Measurements from ENCODE around the gene ASB15. TPM values are rescaled to one million over a fixed set of nuclear protein-coding genes. Genes with fewer than 3 reads are reported as not detected.

The ASB15 gene
- total RNA-seq, 5 donors from 2014 or later (not counting 1 experiment from before 2014, with no cell fraction given): not detected

DNA sequence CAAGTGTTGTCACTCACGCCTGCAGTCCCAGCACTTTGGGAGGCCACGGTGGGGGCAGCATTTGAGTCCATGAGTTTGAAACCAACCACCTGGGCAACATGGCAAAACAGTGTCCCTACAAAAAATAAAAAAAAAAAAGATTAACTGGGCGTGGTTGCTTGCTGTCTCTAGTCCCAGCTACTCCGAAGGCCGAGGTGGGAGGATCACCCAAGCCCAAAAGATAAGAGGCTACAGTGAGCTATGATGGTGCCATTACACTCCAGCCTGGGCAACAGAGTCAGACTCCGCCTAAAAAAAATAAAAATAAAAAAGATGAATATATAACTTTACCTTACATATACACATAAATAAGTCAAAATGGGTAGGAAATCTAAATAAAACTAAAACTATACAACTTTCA is 51.5 kb downstream of the ASB15 start:
- no peak overlapping the region for H3K4me3 Mint-ChIP-seq
- ATAC-seq (replicated peaks in 1 of 4) (no peak), DNase-seq (no peak)
- H3K9me3 Mint-ChIP-seq: no peaks in the 10 kb centered on the region
- Histone ChIP-seq H3K4me3 (ENCODE audit: control insufficient read depth in 1 of 2, extremely low read depth in 1 of 2, low read length in 1 of 2) (no peak overlapping the region), H3K27me3 (replicated peaks in 1 of 2; ENCODE audit: control insufficient read depth in 2 of 2, extremely low read depth in 1 of 2, insufficient read depth in 2 of 2, low read length in 1 of 2) (peaks cover 0 to 3% of the 10 kb centered on the region in 2 experiments), H3K9me3 (no peaks in the 10 kb centered on the region), H3K4me1 (ENCODE audit: control insufficient read depth in 1 of 2, extremely low read depth in 1 of 2, insufficient read depth in 2 of 2, low read length in 2 of 2) (no peaks in the 10 kb centered on the region), H3K36me3 (ENCODE audit: control insufficient read depth in 2 of 2, extremely low read depth in 1 of 2, insufficient read depth in 1 of 2, low read length in 1 of 2) (no peaks in the 10 kb centered on the region), H3K27ac (ENCODE audit: low read length) (no peak overlapping the region)
- H3K27me3 Mint-ChIP-seq: peaks cover 4 to 5% of the 10 kb centered on the region in 2 donors
- no peaks in the 10 kb centered on the region for H3K4me1 Mint-ChIP-seq
- ChIA-PET CTCF (interaction anchor here in 1 of 2 donors (0.7 kb wide), 1 partner anchor 19 kb away, joined by 4 read pairs; no protein-coding TSS in a partner anchor), POLR2A (no interaction called here)
- no peaks in the 10 kb centered on the region for H3K36me3 Mint-ChIP-seq
- no peak overlapping the region for H3K27ac Mint-ChIP-seq
- 88% methylated on average over 2 of the region's 6 CpGs for WGBS (ENCODE audit: insufficient coverage)

DNA sequence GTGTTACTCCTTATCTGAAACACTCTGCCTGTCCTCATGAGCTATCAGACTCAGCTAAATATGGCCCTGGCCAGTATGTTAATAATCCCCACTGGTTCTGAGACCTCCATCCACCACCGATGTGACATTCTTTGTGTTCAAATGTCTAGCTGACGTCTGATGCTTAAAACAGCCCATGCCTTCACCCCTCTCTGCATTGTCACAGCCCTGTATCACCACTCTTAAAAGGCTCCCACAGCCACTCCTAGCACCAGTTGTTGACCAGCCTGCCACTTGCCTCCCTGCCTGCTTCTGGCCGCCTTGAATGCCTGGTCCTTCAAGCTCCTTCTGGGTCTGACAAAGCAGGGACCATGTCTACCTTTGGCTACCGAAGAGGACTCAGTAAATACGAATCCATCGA is 54.0 kb downstream of the ASB15 start, which contains the start of gene LMOD2:
Gene LMOD2 (plus strand): TSS at position 253 of the 400 bp plus-strand sequence. CDS start 98 bp downstream, at position 351.
- ChIA-PET POLR2A (interaction anchor here in 1 of 2 donors (0.6 kb wide), 1 partner anchor 15 kb away, joined by 3 read pairs; no protein-coding TSS in a partner anchor), CTCF (interaction anchor here in 1 of 2 donors (0.6 kb wide), 1 partner anchor 72 kb away, joined by 5 read pairs; no protein-coding TSS in a partner anchor)
- Mint-ChIP-seq H3K9me3 (no peaks in the 10 kb centered on the region), H3K27me3 (peaks cover 5 to 11% of the 10 kb centered on the region in 2 donors), H3K27ac (no peak within 1 kb of the TSS), H3K4me3 (no peak within 1 kb of the TSS), H3K4me1 (no peaks in the 10 kb centered on the region), H3K36me3 (no peaks in the 10 kb centered on the region)
- Histone ChIP-seq H3K27ac (ENCODE audit: low read length) (no peak within 1 kb of the TSS), H3K4me3 (ENCODE audit: control insufficient read depth in 1 of 2, extremely low read depth in 1 of 2, low read length in 1 of 2) (no peak within 1 kb of the TSS), H3K27me3 (replicated peaks in 1 of 2; ENCODE audit: control insufficient read depth in 2 of 2, extremely low read depth in 1 of 2, insufficient read depth in 2 of 2, low read length in 1 of 2) (peaks cover 0 to 5% of the 10 kb centered on the region in 2 experiments), H3K4me1 (ENCODE audit: control insufficient read depth in 1 of 2, extremely low read depth in 1 of 2, insufficient read depth in 2 of 2, low read length in 2 of 2) (no peaks in the 10 kb centered on the region), H3K9me3 (no peaks in the 10 kb centered on the region), H3K36me3 (ENCODE audit: control insufficient read depth in 2 of 2, extremely low read depth in 1 of 2, insufficient read depth in 1 of 2, low read length in 1 of 2) (no peaks in the 10 kb centered on the region)
- DNase-seq (no peak), ATAC-seq (replicated peaks in 1 of 4) (no peak)
- WGBS (ENCODE audit: insufficient coverage): 70% methylated on average over 5 of the region's 6 CpGs

DNA sequence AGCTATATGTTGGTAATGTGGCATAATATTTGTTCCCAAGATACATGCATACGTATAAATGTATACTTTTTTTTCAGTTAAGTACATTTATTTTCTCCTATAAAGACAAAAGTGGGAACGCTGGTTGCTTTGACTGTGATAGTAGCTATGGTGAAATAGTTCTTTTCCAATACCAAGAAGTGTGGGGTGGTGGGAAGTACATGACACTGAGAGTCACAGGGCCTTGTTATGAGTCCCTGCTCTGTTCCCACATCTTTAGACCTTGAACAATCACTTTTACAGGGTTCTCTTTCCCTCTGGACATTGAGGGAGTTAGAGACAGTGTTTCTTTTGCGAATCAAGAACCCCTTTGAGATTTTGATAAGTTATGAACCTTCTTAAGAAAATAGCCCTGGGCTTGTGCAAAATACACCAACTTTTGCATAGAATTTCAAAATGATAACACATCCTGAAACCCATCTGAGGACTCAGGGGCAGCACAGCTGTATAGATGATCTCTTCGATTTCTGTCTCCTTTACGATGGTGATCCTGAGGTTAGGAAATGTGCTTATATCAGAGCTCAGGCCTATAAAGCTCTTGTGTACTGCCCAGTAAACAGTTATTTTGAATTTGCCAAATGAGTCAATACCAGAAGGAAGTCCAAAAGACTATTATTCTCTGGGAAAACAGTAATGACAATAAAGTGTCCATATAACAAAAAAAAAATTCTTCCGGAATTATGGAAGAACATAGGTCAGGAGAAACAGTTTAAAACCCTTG is 55.1 kb downstream of the ASB15 start:
- ChIA-PET CTCF (no interaction called here), POLR2A (no interaction called here)
- no peaks in the 10 kb centered on the region for H3K36me3 Mint-ChIP-seq
- DNase-seq (no peak), ATAC-seq (replicated peaks in 1 of 4) (no peak)
- H3K27me3 Mint-ChIP-seq: peaks cover 12 to 20% of the 10 kb centered on the region in 2 donors
- H3K27ac ChIP-seq (ENCODE audit: low read length): no peak overlapping the region
- no peaks in the 10 kb centered on the region for H3K9me3 ChIP-seq
- no peak overlapping the region for H3K4me3 Mint-ChIP-seq
- no CpG with 5 or more reads among the region's 6 CpGs for WGBS (ENCODE audit: insufficient coverage)
- H3K36me3 ChIP-seq (ENCODE audit: control insufficient read depth in 2 of 2, extremely low read depth in 1 of 2, insufficient read depth in 1 of 2, low read length in 1 of 2): no peaks in the 10 kb centered on the region
- no peaks in the 10 kb centered on the region for H3K4me1 ChIP-seq (ENCODE audit: control insufficient read depth in 1 of 2, extremely low read depth in 1 of 2, insufficient read depth in 2 of 2, low read length in 2 of 2)
- H3K9me3 Mint-ChIP-seq: no peaks in the 10 kb centered on the region
- H3K4me1 Mint-ChIP-seq: no peaks in the 10 kb centered on the region
- H3K4me3 ChIP-seq (ENCODE audit: control insufficient read depth in 1 of 2, extremely low read depth in 1 of 2, low read length in 1 of 2): no peak overlapping the region
- H3K27me3 ChIP-seq (replicated peaks in 1 of 2; ENCODE audit: control insufficient read depth in 2 of 2, extremely low read depth in 1 of 2, insufficient read depth in 2 of 2, low read length in 1 of 2): peaks cover 0 to 8% of the 10 kb centered on the region in 2 experiments
- no peak overlapping the region for H3K27ac Mint-ChIP-seq

DNA sequence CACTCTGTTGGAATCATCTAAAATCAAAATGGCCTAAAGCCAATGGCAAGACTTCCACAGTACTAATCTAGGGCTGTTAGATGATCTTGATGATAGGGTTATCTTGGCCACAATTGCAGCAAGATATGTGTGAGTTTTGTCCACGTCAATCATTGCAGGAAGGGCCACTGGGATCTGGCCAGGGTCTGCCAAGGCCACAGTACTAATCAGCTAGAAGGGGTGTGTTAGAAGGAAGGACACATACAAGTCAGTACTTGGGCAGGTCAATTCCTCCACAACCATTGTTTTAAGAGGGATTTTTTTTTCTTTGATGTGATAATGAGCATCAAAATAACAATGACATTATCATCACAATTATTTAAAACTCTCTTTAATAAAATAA is 55.7 kb downstream of the ASB15 start:
- peaks cover 17 to 25% of the 10 kb centered on the region in 2 donors for H3K27me3 Mint-ChIP-seq

DNA sequence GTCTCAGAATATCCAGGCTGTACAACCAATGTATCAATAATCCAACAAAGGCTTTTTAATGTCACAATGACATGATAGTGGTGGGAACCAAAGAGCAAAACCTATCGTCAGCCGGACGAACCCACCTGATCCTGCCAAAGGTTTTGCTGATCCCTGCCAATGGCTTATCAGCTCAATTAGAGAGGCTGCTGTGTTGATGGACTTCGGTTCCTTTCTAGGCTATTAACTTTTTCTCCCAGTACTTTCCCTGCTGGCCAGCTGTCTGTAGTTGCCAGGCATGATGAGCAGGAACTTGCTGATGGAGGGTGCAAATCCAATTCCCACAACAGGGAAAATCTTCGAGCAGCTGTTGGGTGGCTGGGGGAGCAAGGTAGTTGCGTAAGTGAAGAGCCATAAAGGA is 56.4 kb downstream of the ASB15 start:
- no peak for DNase-seq
- Mint-ChIP-seq H3K27me3 (peaks cover 25 to 30% of the 10 kb centered on the region in 2 donors), H3K4me1 (no peaks in the 10 kb centered on the region), H3K9me3 (no peaks in the 10 kb centered on the region), H3K36me3 (no peaks in the 10 kb centered on the region), H3K27ac (no peak overlapping the region), H3K4me3 (no peak overlapping the region)
- H3K36me3 ChIP-seq (ENCODE audit: control insufficient read depth in 2 of 2, extremely low read depth in 1 of 2, insufficient read depth in 1 of 2, low read length in 1 of 2): no peaks in the 10 kb centered on the region
- H3K9me3 ChIP-seq: no peaks in the 10 kb centered on the region
- peaks cover 0 to 11% of the 10 kb centered on the region in 2 experiments for H3K27me3 ChIP-seq (replicated peaks in 1 of 2; ENCODE audit: control insufficient read depth in 2 of 2, extremely low read depth in 1 of 2, insufficient read depth in 2 of 2, low read length in 1 of 2)
- ATAC-seq (replicated peaks in 1 of 4): no peak
- H3K27ac ChIP-seq (ENCODE audit: low read length): no peak overlapping the region
- no peak overlapping the region for H3K4me3 ChIP-seq (ENCODE audit: control insufficient read depth in 1 of 2, extremely low read depth in 1 of 2, low read length in 1 of 2)
- H3K4me1 ChIP-seq (ENCODE audit: control insufficient read depth in 1 of 2, extremely low read depth in 1 of 2, insufficient read depth in 2 of 2, low read length in 2 of 2): no peaks in the 10 kb centered on the region
- WGBS (ENCODE audit: insufficient coverage): 92% methylated on average over 5 of the region's 6 CpGs
- ChIA-PET CTCF (interaction anchor here in 1 of 2 donors (0.6 kb wide), 1 partner anchor 25 kb away, joined by 3 read pairs; no protein-coding TSS in a partner anchor), POLR2A (interaction anchor here in 1 of 2 donors (0.7 kb wide), 1 partner anchor 1228 kb away, joined by 13 read pairs; no protein-coding TSS in a partner anchor)

More for the DNA sequence above, 55.7 kb downstream of the ASB15 start:
- Mint-ChIP-seq H3K4me3 (no peak overlapping the region), H3K4me1 (no peaks in the 10 kb centered on the region), H3K36me3 (no peaks in the 10 kb centered on the region), H3K27ac (no peak overlapping the region), H3K9me3 (no peaks in the 10 kb centered on the region)
- Histone ChIP-seq H3K4me3 (ENCODE audit: control insufficient read depth in 1 of 2, extremely low read depth in 1 of 2, low read length in 1 of 2) (no peak overlapping the region), H3K4me1 (ENCODE audit: control insufficient read depth in 1 of 2, extremely low read depth in 1 of 2, insufficient read depth in 2 of 2, low read length in 2 of 2) (no peaks in the 10 kb centered on the region), H3K27me3 (replicated peaks in 1 of 2; ENCODE audit: control insufficient read depth in 2 of 2, extremely low read depth in 1 of 2, insufficient read depth in 2 of 2, low read length in 1 of 2) (peaks cover 0 to 8% of the 10 kb centered on the region in 2 experiments), H3K36me3 (ENCODE audit: control insufficient read depth in 2 of 2, extremely low read depth in 1 of 2, insufficient read depth in 1 of 2, low read length in 1 of 2) (no peaks in the 10 kb centered on the region), H3K27ac (ENCODE audit: low read length) (no peak overlapping the region), H3K9me3 (no peaks in the 10 kb centered on the region)
- CTCF ChIA-PET: no interaction called here
- ATAC-seq (replicated peaks in 1 of 4) (no peak), DNase-seq (no peak)
- POLR2A ChIA-PET: no interaction called here
- no CpG with 5 or more reads among the region's 1 CpG for WGBS (ENCODE audit: insufficient coverage)

DNA sequence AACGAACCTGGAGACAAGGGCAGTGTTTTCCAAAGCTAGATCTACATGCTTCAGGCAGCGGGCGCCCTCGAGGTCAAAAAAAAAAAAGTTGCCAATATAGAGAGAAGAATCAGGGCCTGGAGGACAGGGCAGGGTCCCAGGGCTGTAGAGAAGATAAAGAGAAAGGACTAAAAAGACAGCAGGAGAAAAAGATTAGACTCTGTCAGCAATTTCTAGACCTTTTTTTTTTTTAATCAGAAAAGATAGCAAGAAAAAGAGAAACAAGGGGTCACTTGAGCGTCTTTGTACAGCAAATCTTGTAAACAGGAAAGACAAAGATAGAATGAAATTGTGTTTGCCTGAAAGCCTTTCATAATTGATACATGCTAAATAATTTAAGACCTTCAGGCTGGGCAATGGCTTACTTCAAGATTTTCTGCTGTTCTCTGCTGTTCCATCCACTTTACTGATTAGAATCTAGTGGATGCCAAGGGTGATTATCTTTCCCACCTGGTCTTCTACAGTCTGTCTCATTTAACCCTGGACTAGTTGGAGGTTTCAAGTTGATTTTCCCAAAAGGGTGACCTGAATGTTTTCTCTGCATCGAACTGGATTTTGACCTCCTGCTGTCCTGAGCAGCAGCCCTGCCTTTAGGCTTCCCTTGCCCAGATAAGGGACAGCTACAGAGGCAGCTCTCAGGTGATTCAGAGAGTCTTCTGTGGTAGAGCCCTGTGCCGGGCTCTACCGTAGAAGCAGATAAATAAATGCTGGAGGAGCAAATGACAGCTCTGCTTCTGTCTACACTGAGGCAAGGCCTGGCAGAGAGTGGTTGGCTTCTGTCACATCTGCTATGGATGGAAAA is 59.1 kb downstream of the ASB15 start:
- Histone ChIP-seq H3K4me1 (ENCODE audit: control insufficient read depth in 1 of 2, extremely low read depth in 1 of 2, insufficient read depth in 2 of 2, low read length in 2 of 2) (no peaks in the 10 kb centered on the region), H3K27me3 (replicated peaks in 1 of 2; ENCODE audit: control insufficient read depth in 2 of 2, extremely low read depth in 1 of 2, insufficient read depth in 2 of 2, low read length in 1 of 2) (peaks cover 0 to 13% of the 10 kb centered on the region in 2 experiments), H3K4me3 (ENCODE audit: control insufficient read depth in 1 of 2, extremely low read depth in 1 of 2, low read length in 1 of 2) (no peak overlapping the region), H3K27ac (ENCODE audit: low read length) (no peak overlapping the region), H3K9me3 (no peaks in the 10 kb centered on the region), H3K36me3 (ENCODE audit: control insufficient read depth in 2 of 2, extremely low read depth in 1 of 2, insufficient read depth in 1 of 2, low read length in 1 of 2) (no peaks in the 10 kb centered on the region)
- POLR2A ChIA-PET: no interaction called here
- no peak for ATAC-seq (replicated peaks in 1 of 4)
- WGBS (ENCODE audit: insufficient coverage): 72% methylated on average over 7 of the region's 8 CpGs
- CTCF ChIA-PET: interaction anchor here in 1 of 2 donors (1.0 kb wide), 1 partner anchor 167 kb away, joined by 3 read pairs; no protein-coding TSS in a partner anchor
- DNase-seq: no peak
- Mint-ChIP-seq H3K9me3 (no peaks in the 10 kb centered on the region), H3K27ac (no peak overlapping the region), H3K4me3 (no peak overlapping the region), H3K4me1 (no peaks in the 10 kb centered on the region), H3K36me3 (no peaks in the 10 kb centered on the region), H3K27me3 (peaks cover 30 to 34% of the 10 kb centered on the region in 2 donors)
